ENCODE results near the gene RABGAP1L.

GRCh38 chr1:174997041-174997440 is 837.7 kb downstream of the RABGAP1L start:
- TF ChIP-seq POLR2A (IDR thresholded peaks at IDR 0.05): no peak
- TF ChIP-seq CTCF (IDR thresholded peaks at IDR 0.05): no peak

Data from Peyer's patch (tissue), 4 donors.